GM12878 (cell line): ENCODE results near the gene STT3B. TPM values are rescaled to one million over a fixed set of nuclear protein-coding genes. Genes with fewer than 3 reads are reported as not detected.

Experiments used
- ATF2 ChIP-seq: IDR thresholded peaks from 2 replicates; pipeline ENCODE4 v1.6.1; 2012; ENCODE audit warnings: low read length, inconsistent platforms
- BACH1 ChIP-seq: fragments of 450-650 bp; IDR thresholded peaks from 2 replicates; pipeline ENCODE4 v1.6.1; 2017; ENCODE audit warnings: mild to moderate bottlenecking, borderline replicate concordance
- BHLHE40 ChIP-seq, 2 experiments: fragments of 450-650 bp in 1 of 2; IDR thresholded peaks; 2 replicates each; pipeline ENCODE4 v1.6.1; 2011 to 2017; ENCODE audit warnings: low read depth in 2 of 2, borderline replicate concordance in 1 of 2, improper control_type of control experiment in 1 of 2, low read length in 1 of 2, mild to moderate bottlenecking in 1 of 2
- CHD2 ChIP-seq: IDR thresholded peaks from 2 replicates; pipeline ENCODE4 v1.6.1; 2011; ENCODE audit warnings: low read depth, low read length, improper control_type of control experiment, borderline replicate concordance
- CREB1 ChIP-seq: IDR thresholded peaks from 2 replicates; pipeline ENCODE4 v1.6.1; 2012; ENCODE audit warnings: low read depth, mild to moderate bottlenecking, inconsistent platforms
- JUNB ChIP-seq: IDR thresholded peaks from 2 replicates; pipeline ENCODE4 v1.6.1; 2016; ENCODE audit warnings: antibody characterized with exemption, mild to moderate bottlenecking
- MEF2A ChIP-seq: IDR thresholded peaks from 2 replicates; pipeline ENCODE4 v1.6.1; 2011; ENCODE audit warnings: low read depth, mild to moderate bottlenecking, low read length, moderate library complexity; ENCODE audit not compliant: insufficient read depth
- MEF2B ChIP-seq: fragments of 450-650 bp; IDR thresholded peaks from 2 replicates; pipeline ENCODE4 v1.6.1; 2018; ENCODE audit warnings: mild to moderate bottlenecking, moderate library complexity; ENCODE audit not compliant: partially characterized antibody, poor library complexity, severe bottlenecking
- MYC ChIP-seq: IDR thresholded peaks from 2 replicates; pipeline ENCODE4 v1.6.1; 2011; ENCODE audit warnings: mild to moderate bottlenecking, low read length, moderate library complexity, inconsistent platforms; ENCODE audit not compliant: insufficient read depth, insufficient replicate concordance, insufficient read length, severe bottlenecking
- NBN ChIP-seq: fragments of 450-650 bp; IDR thresholded peaks from 2 replicates; pipeline ENCODE4 v1.6.1; 2016
- NFXL1 ChIP-seq: fragments of 450-650 bp; IDR thresholded peaks from 2 replicates; pipeline ENCODE4 v1.6.1; 2017; ENCODE audit warnings: antibody characterized with exemption, mild to moderate bottlenecking, borderline replicate concordance
- POLR2AphosphoS5 ChIP-seq: IDR thresholded peaks from 2 replicates; pipeline ENCODE4 v1.6.1; 2011; ENCODE audit warnings: mild to moderate bottlenecking, low read length, inconsistent platforms
- RBBP5 ChIP-seq: fragments of 200-600 bp; sonication (generic); conservative IDR thresholded peaks from 2 replicates; pipeline ENCODE4 v1.6.1; 2016
- RELA ChIP-seq: fragments of 450-650 bp; IDR thresholded peaks from 2 replicates; pipeline ENCODE4 v1.8.0; 2014; ENCODE audit warnings: borderline replicate concordance; ENCODE audit not compliant: partially characterized antibody
- SIN3A ChIP-seq: IDR thresholded peaks from 2 replicates; pipeline ENCODE4 v1.6.1; 2012; ENCODE audit warnings: low read depth, low read length, improper control_type of control experiment
- SPI1 ChIP-seq: IDR thresholded peaks from 2 replicates; pipeline ENCODE4 v1.6.1; 2011; ENCODE audit warnings: low read depth, mild to moderate bottlenecking, low read length, moderate library complexity, borderline replicate concordance; ENCODE audit not compliant: insufficient read depth
- STAT3 ChIP-seq: IDR thresholded peaks from 2 replicates; pipeline ENCODE4 v1.6.1; 2011; ENCODE audit warnings: low read depth, low read length, improper control_type of control experiment
- TBL1XR1 ChIP-seq: IDR thresholded peaks from 2 replicates; pipeline ENCODE4 v1.6.1; 2012; ENCODE audit warnings: low read depth, low read length, improper control_type of control experiment
- TCF3 ChIP-seq: IDR thresholded peaks from 2 replicates; pipeline ENCODE4 v1.6.1; 2012; ENCODE audit warnings: low read depth, mild to moderate bottlenecking, low read length, borderline replicate concordance; ENCODE audit not compliant: insufficient read depth
- ZNF384 ChIP-seq: IDR thresholded peaks from 2 replicates; pipeline ENCODE4 v1.6.1; 2012; ENCODE audit warnings: low read depth, mild to moderate bottlenecking, low read length, improper control_type of control experiment, borderline replicate concordance
- ZNF622 ChIP-seq: fragments of 450-650 bp; IDR thresholded peaks from 2 replicates; pipeline ENCODE4 v1.6.1; 2017; ENCODE audit warnings: mild to moderate bottlenecking, inconsistent platforms
- polyA plus RNA-seq, 11 experiments: library from polyadenylated mRNA; depleted of rRNA in 4 of 11; unstranded in 6 of 11; stranded (reverse) in 5 of 11; fragments of >200 nt; fragmentation: Nextera tagmentation in 4 of 11; fragmentation: Illumina TruSeq in 1 of 11; extraction: Ambion mirVana in 4 of 11; extraction: Trizol in 1 of 11; gene quantifications; 1 replicate in 1 of 11; 2 replicates in 10 of 11; pipeline versions ENCODE4 v1.2.1 to v1.2.3, GENCODE V29; 2011 to 2016; ENCODE audit warnings: inconsistent platforms in 2 of 11, missing spikeins in 2 of 11, low read depth in 1 of 11
- total RNA-seq, 4 experiments: library from RNA; depleted of rRNA in 3 of 4; stranded (reverse); fragments of >200 nt in 3 of 4; fragmentation: Illumina TruSeq in 1 of 4; extraction: Trizol in 1 of 4; gene quantifications; 2 replicates each; pipeline versions ENCODE4 v1.2.1 to v1.2.3, GENCODE V29; 2013 to 2021
- TF ChIP-seq, protein P1 (sequence below): fragments of 450-650 bp; IDR thresholded peaks from 2 replicates; pipeline ENCODE4 v1.6.1; 2017; ENCODE audit warnings: antibody characterized with exemption, mild to moderate bottlenecking, moderate library complexity
- TF ChIP-seq, protein P2 (sequence below), 3 experiments: IDR thresholded peaks in 2 of 3; conservative IDR thresholded peaks in 1 of 3; 2 replicates each; pipeline ENCODE4 v1.5.1; 2011; ENCODE audit warnings: low read depth in 3 of 3, low read length in 3 of 3, mild to moderate bottlenecking in 3 of 3, control low read depth in 2 of 3, moderate library complexity in 2 of 3, inconsistent platforms in 1 of 3, mixed read lengths in 1 of 3; ENCODE audit not compliant: control insufficient read depth in 2 of 3, insufficient read depth in 1 of 3; ENCODE audit errors: extremely low read depth in 1 of 3

The STT3B gene
- total and polyA plus RNA-seq, 10 of the 15 experiments (the other 5 are each of a cell fraction or from before 2014, with no cell fraction given): 19.9 to 208 (median 79.6) TPM

DNA sequence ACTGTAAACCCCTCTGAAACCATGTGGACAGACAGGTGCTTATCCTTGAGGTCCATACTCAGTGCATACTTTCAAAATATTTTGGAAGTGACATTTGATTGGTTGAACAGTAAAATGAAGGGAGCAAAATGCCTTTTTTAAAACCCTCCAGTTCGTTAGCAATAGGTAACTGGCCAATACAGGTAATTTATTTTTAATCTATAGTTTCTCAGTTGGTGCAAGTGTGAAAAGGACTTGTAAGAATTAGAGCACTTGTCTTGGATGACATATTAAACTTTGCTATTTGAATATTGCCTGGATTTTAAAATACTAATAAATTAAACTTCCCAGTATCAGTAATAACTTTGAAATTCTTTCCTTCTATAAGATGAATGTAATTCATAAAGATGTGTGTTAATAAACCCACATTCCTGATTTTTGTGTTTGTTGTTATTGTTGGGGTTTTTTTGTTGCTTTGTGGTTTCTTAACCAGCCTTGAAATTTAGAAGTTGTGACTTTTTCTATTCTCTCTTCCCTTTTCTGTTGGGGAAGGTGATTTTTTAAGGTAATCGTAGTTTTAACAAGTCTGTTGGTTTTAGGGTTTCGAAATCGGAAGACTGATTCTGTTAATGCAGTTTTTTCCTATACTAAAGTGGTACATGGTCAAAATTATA, 90.0 kb downstream of the STT3B start (continued):
- TF ChIP-seq, protein P1, sequence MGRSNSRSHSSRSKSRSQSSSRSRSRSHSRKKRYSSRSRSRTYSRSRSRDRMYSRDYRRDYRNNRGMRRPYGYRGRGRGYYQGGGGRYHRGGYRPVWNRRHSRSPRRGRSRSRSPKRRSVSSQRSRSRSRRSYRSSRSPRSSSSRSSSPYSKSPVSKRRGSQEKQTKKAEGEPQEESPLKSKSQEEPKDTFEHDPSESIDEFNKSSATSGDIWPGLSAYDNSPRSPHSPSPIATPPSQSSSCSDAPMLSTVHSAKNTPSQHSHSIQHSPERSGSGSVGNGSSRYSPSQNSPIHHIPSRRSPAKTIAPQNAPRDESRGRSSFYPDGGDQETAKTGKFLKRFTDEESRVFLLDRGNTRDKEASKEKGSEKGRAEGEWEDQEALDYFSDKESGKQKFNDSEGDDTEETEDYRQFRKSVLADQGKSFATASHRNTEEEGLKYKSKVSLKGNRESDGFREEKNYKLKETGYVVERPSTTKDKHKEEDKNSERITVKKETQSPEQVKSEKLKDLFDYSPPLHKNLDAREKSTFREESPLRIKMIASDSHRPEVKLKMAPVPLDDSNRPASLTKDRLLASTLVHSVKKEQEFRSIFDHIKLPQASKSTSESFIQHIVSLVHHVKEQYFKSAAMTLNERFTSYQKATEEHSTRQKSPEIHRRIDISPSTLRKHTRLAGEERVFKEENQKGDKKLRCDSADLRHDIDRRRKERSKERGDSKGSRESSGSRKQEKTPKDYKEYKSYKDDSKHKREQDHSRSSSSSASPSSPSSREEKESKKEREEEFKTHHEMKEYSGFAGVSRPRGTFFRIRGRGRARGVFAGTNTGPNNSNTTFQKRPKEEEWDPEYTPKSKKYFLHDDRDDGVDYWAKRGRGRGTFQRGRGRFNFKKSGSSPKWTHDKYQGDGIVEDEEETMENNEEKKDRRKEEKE: no peak
- TF ChIP-seq BHLHE40 (IDR thresholded peaks at IDR 0.05; ENCODE audit: borderline replicate concordance in 1 of 2, low read depth in 2 of 2, low read length in 1 of 2) (peak; percentile 49 to 66; a peak in 3 of 4 replicates), RELA (peak; percentile 54), POLR2AphosphoS5 (no peak), ZNF384 (peak; percentile 55; the same call in 1 of the 2 replicates), SIN3A (no peak), RBBP5 (no peak), MEF2A (0 out of 2 replicates have a peak, but pooled peaks have one; percentile 46), CREB1 (no peak), BACH1 (peak; percentile 91; the same call in 1 of the 2 replicates), NBN (peak; percentile 95), STAT3 (peak; percentile 73; the same call in 1 of the 2 replicates), MYC (no peak), TBL1XR1 (0 out of 2 replicates have a peak, but pooled peaks have one; percentile 52), ZNF622 (no peak), JUNB (peak; percentile 35; the same call in 1 of the 2 replicates), NFXL1 (no peak), CHD2 (0 out of 2 replicates have a peak, but pooled peaks have one; percentile 33), TCF3 (no peak), MEF2B (peak; percentile 81), SPI1 (peak; percentile 90), ATF2 (peak; percentile 78)
- TF ChIP-seq, protein P2, sequence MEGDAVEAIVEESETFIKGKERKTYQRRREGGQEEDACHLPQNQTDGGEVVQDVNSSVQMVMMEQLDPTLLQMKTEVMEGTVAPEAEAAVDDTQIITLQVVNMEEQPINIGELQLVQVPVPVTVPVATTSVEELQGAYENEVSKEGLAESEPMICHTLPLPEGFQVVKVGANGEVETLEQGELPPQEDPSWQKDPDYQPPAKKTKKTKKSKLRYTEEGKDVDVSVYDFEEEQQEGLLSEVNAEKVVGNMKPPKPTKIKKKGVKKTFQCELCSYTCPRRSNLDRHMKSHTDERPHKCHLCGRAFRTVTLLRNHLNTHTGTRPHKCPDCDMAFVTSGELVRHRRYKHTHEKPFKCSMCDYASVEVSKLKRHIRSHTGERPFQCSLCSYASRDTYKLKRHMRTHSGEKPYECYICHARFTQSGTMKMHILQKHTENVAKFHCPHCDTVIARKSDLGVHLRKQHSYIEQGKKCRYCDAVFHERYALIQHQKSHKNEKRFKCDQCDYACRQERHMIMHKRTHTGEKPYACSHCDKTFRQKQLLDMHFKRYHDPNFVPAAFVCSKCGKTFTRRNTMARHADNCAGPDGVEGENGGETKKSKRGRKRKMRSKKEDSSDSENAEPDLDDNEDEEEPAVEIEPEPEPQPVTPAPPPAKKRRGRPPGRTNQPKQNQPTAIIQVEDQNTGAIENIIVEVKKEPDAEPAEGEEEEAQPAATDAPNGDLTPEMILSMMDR (IDR thresholded peaks at IDR 0.05 in 2 of 3, conservative IDR thresholded peaks at IDR 0.05 in 1 of 3; ENCODE audit: control insufficient read depth in 2 of 3, extremely low read depth in 1 of 3, insufficient read depth in 1 of 3, low read depth in 3 of 3, low read length in 3 of 3): no peak
